DOHH2 (cell line): ENCODE data around the gene ATP1A3.

Experiments
- H3F3A ChIP-seq: fragments of 200-600 bp; sonication (generic), shearing (Covaris generic); 2 replicates; pipeline ENCODE4 v1.6.0; 2016; ENCODE audit warnings: antibody characterized with exemption, mild to moderate bottlenecking; ENCODE audit not compliant: control insufficient read depth, insufficient read depth
- H3K27ac ChIP-seq: fragments of 200-600 bp; sonication (generic); 2 replicates; pipeline ENCODE4 v1.5.1; 2014; ENCODE audit warnings: low read depth, mild to moderate bottlenecking, low read length, moderate library complexity
- H3K27me3 ChIP-seq: fragments of 200-600 bp; sonication (generic); 2 replicates; pipeline ENCODE4 v1.6.1; 2014; ENCODE audit warnings: mild to moderate bottlenecking, low read length, mixed read lengths; ENCODE audit not compliant: control insufficient read depth
- H3K36me3 ChIP-seq: fragments of 200-600 bp; sonication (generic); 2 replicates; pipeline ENCODE4 v1.6.1; 2014; ENCODE audit warnings: mild to moderate bottlenecking, low read length, moderate library complexity, mixed read lengths; ENCODE audit not compliant: control insufficient read depth
- H3K4me1 ChIP-seq: fragments of 200-600 bp; sonication (generic); 2 replicates; pipeline ENCODE4 v1.6.1; 2014; ENCODE audit warnings: mild to moderate bottlenecking, low read length, mixed read lengths; ENCODE audit not compliant: control insufficient read depth
- H3K4me2 ChIP-seq: fragments of 200-600 bp; sonication (generic); 2 replicates; pipeline ENCODE4 v1.6.0; 2014; ENCODE audit warnings: mild to moderate bottlenecking, low read length, moderate library complexity
- H3K4me3 ChIP-seq: fragments of 200-600 bp; sonication (generic); 2 replicates; pipeline ENCODE4 v1.5.1; 2014; ENCODE audit warnings: mild to moderate bottlenecking, low read length, mixed read lengths
- H3K79me2 ChIP-seq: fragments of 200-600 bp; sonication (generic); 2 replicates; pipeline ENCODE4 v1.6.1; 2014; ENCODE audit warnings: mild to moderate bottlenecking, low read length, mixed read lengths; ENCODE audit not compliant: control insufficient read depth
- H3K9me2 ChIP-seq: fragments of 200-600 bp; sonication (generic); replicated peaks from 2 replicates; pipeline ENCODE4 v1.6.1; 2014; ENCODE audit warnings: mild to moderate bottlenecking, low read length, mixed read lengths; ENCODE audit not compliant: control insufficient read depth
- H3K9me3 ChIP-seq: fragments of 200-600 bp; sonication (generic); 2 replicates; pipeline ENCODE4 v1.6.1; 2014; ENCODE audit warnings: antibody characterized with exemption, low read length, mixed read lengths; ENCODE audit not compliant: control insufficient read depth, insufficient read depth
- H4K20me1 ChIP-seq: fragments of 200-600 bp; sonication (generic); 2 replicates; pipeline ENCODE4 v1.6.0; 2014; ENCODE audit warnings: low read depth, mild to moderate bottlenecking, antibody characterized with exemption, low read length, moderate library complexity; ENCODE audit not compliant: control insufficient read depth, insufficient read depth
- CTCF ChIP-seq: fragments of 200-600 bp; sonication (generic); IDR thresholded peaks from one replicate; pipeline ENCODE4 v1.5.1; 2014; ENCODE audit warnings: antibody characterized with exemption, mild to moderate bottlenecking, low read depth, low read length; ENCODE audit not compliant: poor library complexity, severe bottlenecking
- EZH2phosphoT487 ChIP-seq: fragments of 200-600 bp; sonication (generic); IDR thresholded peaks from 2 replicates; pipeline ENCODE4 v1.6.1; 2017; ENCODE audit warnings: borderline replicate concordance, mild to moderate bottlenecking, antibody characterized with exemption, low read length, moderate library complexity, mixed read lengths

Gene ATP1A3

DNA sequence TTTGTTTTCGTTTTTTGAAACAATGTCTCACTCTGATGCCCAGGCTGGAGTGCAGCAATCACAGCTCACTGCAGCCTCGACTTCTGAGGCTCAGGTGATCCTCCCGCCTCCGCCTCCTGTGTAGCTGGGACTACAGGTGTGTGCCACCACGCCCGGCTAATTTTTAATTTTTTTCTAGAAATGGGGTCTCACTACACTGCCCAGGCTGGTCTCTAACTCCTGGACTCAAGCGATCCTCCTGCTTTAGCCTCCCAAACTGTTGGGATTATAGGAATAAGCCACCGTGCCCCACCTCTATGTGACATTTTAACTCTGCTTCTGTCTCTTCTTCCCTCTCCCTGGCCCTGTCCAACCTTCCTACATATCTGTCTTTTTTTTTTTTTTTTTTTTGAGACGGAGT, 5.1 kb downstream of the ATP1A3 start:
- Histone ChIP-seq H3K4me2 (no peak overlapping the region), H3K4me1 (peaks cover 11% of the 10 kb centered on the region), H3K27ac (no peak overlapping the region), H4K20me1 (peaks cover 6% of the 10 kb centered on the region; the same call in 1 of the 2 replicates), H3K9me2 (no peaks in the 10 kb centered on the region), H3K9me3 (no peaks in the 10 kb centered on the region), H3K79me2 (peaks cover 16% of the 10 kb centered on the region), H3F3A (no peaks in the 10 kb centered on the region), H3K36me3 (peaks cover 26% of the 10 kb centered on the region), H3K4me3 (no peak overlapping the region), H3K27me3 (no peaks in the 10 kb centered on the region)
- no peak for TF ChIP-seq CTCF
- TF ChIP-seq EZH2phosphoT487 = no peak

DNA sequence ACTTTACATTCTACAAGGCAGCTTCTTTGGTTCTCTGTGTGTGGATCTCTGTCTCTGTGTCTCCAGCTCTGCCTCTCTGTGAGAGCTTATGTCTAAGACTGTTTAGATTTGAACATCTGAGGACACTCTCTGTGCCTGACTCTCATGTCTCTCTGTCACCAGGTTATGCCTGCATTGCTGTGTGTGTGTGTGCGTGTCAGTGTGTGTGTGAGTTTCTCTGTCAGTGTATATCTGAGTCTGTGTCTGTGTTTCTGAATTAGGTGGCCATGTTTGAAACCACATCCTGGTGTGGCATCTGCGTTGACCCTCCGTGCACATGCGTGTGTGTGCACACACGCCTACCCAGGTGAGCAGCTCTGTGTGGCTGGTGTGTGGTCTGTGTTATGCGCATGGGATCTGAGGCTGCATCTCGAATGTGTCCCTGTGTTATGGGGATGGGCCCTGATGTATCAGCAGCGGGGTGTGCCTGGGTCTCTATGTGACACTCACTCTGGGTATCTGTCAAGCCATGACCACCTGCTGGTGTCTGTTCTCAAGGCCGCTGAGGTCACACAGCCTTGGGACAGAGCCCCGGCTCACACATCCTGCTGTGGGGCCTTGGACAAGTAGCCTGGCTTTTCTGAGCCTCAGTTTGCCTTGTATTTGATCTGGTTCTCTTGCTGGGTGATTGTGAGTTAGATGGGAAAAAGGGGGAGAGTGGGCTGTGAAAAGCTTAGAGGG, 6.7 kb downstream of the ATP1A3 start:
- no peak overlapping the region for H3K27ac ChIP-seq
- H3F3A ChIP-seq = no peaks in the 10 kb centered on the region
- no peaks in the 10 kb centered on the region for H3K27me3 ChIP-seq
- TF ChIP-seq CTCF (no peak), EZH2phosphoT487 (no peak)
- peaks cover 2% of the 10 kb centered on the region for H3K79me2 ChIP-seq
- H3K4me2 ChIP-seq = no peak overlapping the region
- peaks cover 26% of the 10 kb centered on the region for H3K36me3 ChIP-seq
- H3K9me2 ChIP-seq = no peaks in the 10 kb centered on the region
- no peaks in the 10 kb centered on the region; the same call in 1 of the 2 replicates for H3K4me1 ChIP-seq
- no peak overlapping the region for H3K4me3 ChIP-seq
- H3K9me3 ChIP-seq = no peaks in the 10 kb centered on the region
- H4K20me1 ChIP-seq = 0 out of 2 replicates have a peak, but pooled peaks cover under 1% of the 10 kb centered on the region

GRCh38 chr19:41984961-41985360, 9.1 kb downstream of the ATP1A3 start:
- Histone ChIP-seq H3K36me3 (peaks cover 39% of the 10 kb centered on the region), H3K27ac (no peak overlapping the region)
- TF ChIP-seq EZH2phosphoT487 (no peak), CTCF (no peak)

More at GRCh38 chr19:41984961-41985360, 9.1 kb downstream of the ATP1A3 start:
- no peaks in the 10 kb centered on the region for H3K27me3 ChIP-seq
- H3K4me3 ChIP-seq = no peak overlapping the region
- no peak overlapping the region for H3K4me2 ChIP-seq
- no peaks in the 10 kb centered on the region for H3K79me2 ChIP-seq
- no peaks in the 10 kb centered on the region for H3K9me2 ChIP-seq
- no peaks in the 10 kb centered on the region for H3F3A ChIP-seq
- H3K9me3 ChIP-seq = no peaks in the 10 kb centered on the region
- no peaks in the 10 kb centered on the region for H4K20me1 ChIP-seq
- H3K4me1 ChIP-seq = no peaks in the 10 kb centered on the region
